ENCODE data around the gene SLC30A1.

- TF ChIP-seq EP300 (IDR thresholded peaks at IDR 0.05): no peak
- TF ChIP-seq, protein P1, sequence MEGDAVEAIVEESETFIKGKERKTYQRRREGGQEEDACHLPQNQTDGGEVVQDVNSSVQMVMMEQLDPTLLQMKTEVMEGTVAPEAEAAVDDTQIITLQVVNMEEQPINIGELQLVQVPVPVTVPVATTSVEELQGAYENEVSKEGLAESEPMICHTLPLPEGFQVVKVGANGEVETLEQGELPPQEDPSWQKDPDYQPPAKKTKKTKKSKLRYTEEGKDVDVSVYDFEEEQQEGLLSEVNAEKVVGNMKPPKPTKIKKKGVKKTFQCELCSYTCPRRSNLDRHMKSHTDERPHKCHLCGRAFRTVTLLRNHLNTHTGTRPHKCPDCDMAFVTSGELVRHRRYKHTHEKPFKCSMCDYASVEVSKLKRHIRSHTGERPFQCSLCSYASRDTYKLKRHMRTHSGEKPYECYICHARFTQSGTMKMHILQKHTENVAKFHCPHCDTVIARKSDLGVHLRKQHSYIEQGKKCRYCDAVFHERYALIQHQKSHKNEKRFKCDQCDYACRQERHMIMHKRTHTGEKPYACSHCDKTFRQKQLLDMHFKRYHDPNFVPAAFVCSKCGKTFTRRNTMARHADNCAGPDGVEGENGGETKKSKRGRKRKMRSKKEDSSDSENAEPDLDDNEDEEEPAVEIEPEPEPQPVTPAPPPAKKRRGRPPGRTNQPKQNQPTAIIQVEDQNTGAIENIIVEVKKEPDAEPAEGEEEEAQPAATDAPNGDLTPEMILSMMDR (IDR thresholded peaks at IDR 0.05): no peak
Observed at GRCh38 chr1:211603191-211603701, 24.3 kb upstream of the SLC30A1 start.

All from ovary (tissue), 3 donors.